Gastrocnemius medialis (tissue), 4 donors: ENCODE results near the gene AURKAIP1. TPM values are rescaled to one million over a fixed set of nuclear protein-coding genes. Genes with fewer than 3 reads are reported as not detected.
A peak's percentile ranks its signal among the peaks of the same experiment; 100 is the strongest.
"Not testable (repeated sequence)": the region's sequence is repeated elsewhere in the genome, so short reads cannot be mapped to it uniquely, and the experiment has no call there.

Experiments used
- ATAC-seq, 2 donors: fragments of 150-250 bp; one replicate each; pipeline ENCODE4 v1.9.1; 2016
- DNase-seq, 2 donors: peaks; one replicate each; pipeline ENCODE4 v3.0.0-alpha.2; 2019
- H3K27ac ChIP-seq, 4 donors: fragments of 200-600 bp; sonication (generic); 1 replicate in 1 of 4; 2 replicates in 3 of 4; pipeline ENCODE4 v1.5.1; 2016 to 2018; ENCODE audit warnings: mild to moderate bottlenecking in 2 of 4, moderate library complexity in 1 of 4
- H3K27me3 ChIP-seq, 3 donors: fragments of 200-600 bp; sonication (generic) in 2 of 3; 1 replicate in 1 of 3; 2 replicates in 2 of 3; pipeline versions ENCODE4 v1.5.1 to v1.6.0; 2016 to 2019; ENCODE audit warnings: mild to moderate bottlenecking in 1 of 3, moderate library complexity in 1 of 3
- H3K36me3 ChIP-seq, 2 donors: fragments of 200-600 bp; sonication (generic) in 1 of 2; one replicate each; pipeline ENCODE4 v1.5.1; 2017 to 2018
- H3K4me1 ChIP-seq, 2 donors: fragments of 200-600 bp; sonication (generic) in 1 of 2; one replicate each; pipeline ENCODE4 v1.5.1; 2016 to 2017; ENCODE audit warnings: mild to moderate bottlenecking in 2 of 2
- H3K4me3 ChIP-seq, 4 donors: fragments of 200-600 bp; sonication (generic) in 3 of 4; 1 replicate in 1 of 4; 2 replicates in 3 of 4; pipeline ENCODE4 v1.5.1; 2016 to 2019; ENCODE audit warnings: mild to moderate bottlenecking in 2 of 4
- H3K9me3 ChIP-seq, 3 donors: fragments of 200-600 bp; sonication (generic) in 2 of 3; 1 replicate in 1 of 3; 2 replicates in 2 of 3; pipeline ENCODE4 v1.5.1; 2016 to 2019
- POLR2A ChIP-seq, 2 donors: fragments of 450-650 bp; IDR thresholded peaks; one replicate each; pipeline ENCODE4 v1.6.1; 2017; ENCODE audit warnings: antibody characterized with exemption in 2 of 2, mild to moderate bottlenecking in 2 of 2, moderate library complexity in 2 of 2
- in situ Hi-C, 4 donors: fragments of 200-750 bp; cut with MboI; loops; one replicate each; pipeline versions ENCODE4 v1.15.0 to v1.8.0; 2017; ENCODE audit warnings: low sequenced_read_pairs in 4 of 4
- intact Hi-C: fragments of 100-400 bp; cut with DNase I; formaldehyde crosslinking; loops from one replicate; pipeline ENCODE4 v1.15.1; 2023; ENCODE audit warnings: low total_unique reads
- total RNA-seq, 4 donors: library from RNA; depleted of rRNA; stranded (reverse); fragments of >200 nt; gene quantifications; one replicate each; pipeline versions ENCODE4 v1.1.0 to v1.2.3, GENCODE V29; 2016
- TF ChIP-seq, protein P1 (sequence below), 5 experiments: fragments of 450-650 bp in 3 of 5; fragments of 200-600 bp in 2 of 5; sonication (generic) in 2 of 5; IDR thresholded peaks in 4 of 5; conservative IDR thresholded peaks in 1 of 5; 1 replicate in 4 of 5; 2 replicates in 1 of 5; pipeline ENCODE4 v1.5.1; 2016 to 2019; ENCODE audit warnings: antibody characterized with exemption in 5 of 5, mild to moderate bottlenecking in 3 of 5, moderate library complexity in 3 of 5

AURKAIP1 gene
- total RNA-seq, 4 donors from 2014 or later: 165 to 450 (median 234) TPM

DNA sequence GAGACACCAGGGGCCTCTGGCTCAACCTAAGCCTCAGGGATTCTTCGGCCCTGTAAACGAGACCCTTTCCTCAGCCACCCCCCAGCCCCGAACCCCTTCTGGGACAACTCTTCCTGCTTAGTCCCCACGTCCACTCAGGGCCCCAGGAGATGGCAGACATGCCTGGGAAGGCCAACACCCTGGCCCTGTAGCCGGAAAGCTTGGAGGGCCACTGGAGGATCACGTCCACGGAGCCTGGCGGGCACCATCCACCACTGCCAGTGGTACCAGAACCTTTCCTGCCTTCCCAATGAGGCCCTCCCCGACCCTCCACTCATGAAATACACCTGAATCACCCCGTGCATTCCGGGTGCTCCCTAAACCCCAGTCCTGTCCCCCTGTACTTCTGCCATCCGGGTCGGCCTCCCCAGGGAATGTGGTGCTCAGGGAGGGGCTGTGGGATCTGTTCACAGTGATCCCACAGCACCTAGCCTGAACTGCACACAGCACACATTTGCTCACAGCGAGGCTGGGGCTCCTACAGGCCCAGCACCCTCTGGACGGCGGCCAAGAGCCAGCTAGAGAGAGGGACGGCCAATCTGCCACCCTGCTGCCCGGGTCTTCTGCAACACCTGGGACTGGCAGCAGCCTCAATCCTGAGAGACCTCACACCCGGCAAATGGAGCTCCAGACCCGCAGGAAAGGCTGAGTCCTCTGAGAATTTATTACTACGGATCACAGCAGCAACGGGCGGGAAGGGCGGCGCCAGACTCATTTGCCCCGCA is 1.8 kb downstream of the AURKAIP1 start:
- no peaks in the 10 kb centered on the region for H3K27me3 ChIP-seq
- DNase-seq: no peak
- ATAC-seq: no peak
- no peak for TF ChIP-seq POLR2A (IDR thresholded peaks at IDR 0.05)
- TF ChIP-seq, protein P1, sequence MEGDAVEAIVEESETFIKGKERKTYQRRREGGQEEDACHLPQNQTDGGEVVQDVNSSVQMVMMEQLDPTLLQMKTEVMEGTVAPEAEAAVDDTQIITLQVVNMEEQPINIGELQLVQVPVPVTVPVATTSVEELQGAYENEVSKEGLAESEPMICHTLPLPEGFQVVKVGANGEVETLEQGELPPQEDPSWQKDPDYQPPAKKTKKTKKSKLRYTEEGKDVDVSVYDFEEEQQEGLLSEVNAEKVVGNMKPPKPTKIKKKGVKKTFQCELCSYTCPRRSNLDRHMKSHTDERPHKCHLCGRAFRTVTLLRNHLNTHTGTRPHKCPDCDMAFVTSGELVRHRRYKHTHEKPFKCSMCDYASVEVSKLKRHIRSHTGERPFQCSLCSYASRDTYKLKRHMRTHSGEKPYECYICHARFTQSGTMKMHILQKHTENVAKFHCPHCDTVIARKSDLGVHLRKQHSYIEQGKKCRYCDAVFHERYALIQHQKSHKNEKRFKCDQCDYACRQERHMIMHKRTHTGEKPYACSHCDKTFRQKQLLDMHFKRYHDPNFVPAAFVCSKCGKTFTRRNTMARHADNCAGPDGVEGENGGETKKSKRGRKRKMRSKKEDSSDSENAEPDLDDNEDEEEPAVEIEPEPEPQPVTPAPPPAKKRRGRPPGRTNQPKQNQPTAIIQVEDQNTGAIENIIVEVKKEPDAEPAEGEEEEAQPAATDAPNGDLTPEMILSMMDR (IDR thresholded peaks at IDR 0.05 in 4 of 5, conservative IDR thresholded peaks at IDR 0.05 in 1 of 5): no peak
- H3K9me3 ChIP-seq: no peaks in the 10 kb centered on the region
- intact Hi-C loops (loop anchor here (10.0 kb wide), 1 partner anchor 132 kb away; no protein-coding TSS in a partner anchor), in situ Hi-C loops (no loop called here)
- H3K4me3 ChIP-seq: peak overlapping the region in 1 of 4 donors; percentile 95
- peaks cover 28 to 38% of the 10 kb centered on the region in 2 donors for H3K4me1 ChIP-seq
- H3K36me3 ChIP-seq: peaks cover 0 to 11% of the 10 kb centered on the region in 2 donors
- H3K27ac ChIP-seq: peak overlapping the region in 1 of 4 donors; percentile 96

DNA sequence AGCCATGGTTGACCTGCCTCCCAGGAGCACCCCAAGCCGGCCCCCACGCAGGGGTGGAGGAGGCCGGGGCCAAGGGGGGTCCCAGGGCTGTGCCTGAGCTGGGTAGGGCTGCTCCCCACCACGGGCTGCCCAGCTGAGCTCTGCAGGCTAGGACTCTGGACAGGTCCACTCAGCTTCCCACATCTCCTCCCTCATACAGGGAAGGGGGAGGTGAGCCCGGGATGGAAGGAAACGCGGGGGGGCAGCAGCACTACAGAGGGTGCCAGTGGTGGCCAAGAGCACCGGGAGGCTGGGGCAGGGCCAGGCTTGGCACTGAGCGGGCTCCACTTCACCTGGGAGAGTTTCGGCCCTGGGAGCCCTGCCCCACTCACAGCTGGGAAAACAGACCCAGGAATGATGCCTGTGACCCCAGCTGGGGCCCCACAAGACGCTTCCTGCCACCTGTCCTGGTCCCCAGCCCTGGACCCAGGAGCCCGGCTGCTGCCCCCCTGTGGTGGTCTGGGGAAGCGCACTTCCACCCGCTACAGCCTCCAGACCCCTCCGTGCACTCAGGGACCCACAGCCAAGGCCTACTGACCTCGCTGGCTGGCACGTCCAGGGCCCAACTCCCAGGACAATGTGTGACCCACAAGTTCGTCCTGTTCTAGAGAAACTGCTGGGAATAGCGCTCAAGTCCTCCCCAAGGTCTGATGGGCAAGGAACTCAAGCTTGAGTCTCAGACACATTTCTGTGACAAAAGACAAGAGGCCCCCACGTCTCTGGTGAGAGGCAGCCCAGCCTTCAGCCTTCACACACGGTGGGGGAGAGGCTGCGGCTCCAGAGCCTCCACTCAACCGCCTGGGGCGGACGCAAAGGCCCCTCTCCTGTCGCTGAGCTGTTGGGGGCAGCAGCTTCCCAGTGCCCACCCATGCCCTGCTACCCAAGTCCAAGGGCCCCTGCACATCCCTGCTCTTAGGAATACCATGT is 3.0 kb downstream of the AURKAIP1 start:
- Histone ChIP-seq H3K4me1 (peaks cover 28 to 38% of the 10 kb centered on the region in 2 donors), H3K36me3 (peaks cover 0 to 11% of the 10 kb centered on the region in 2 donors), H3K27ac (peak overlapping the region; percentile 5 to 51 (median 38)), H3K9me3 (no peaks in the 10 kb centered on the region), H3K4me3 (no peak overlapping the region), H3K27me3 (no peaks in the 10 kb centered on the region)
- TF ChIP-seq POLR2A (IDR thresholded peaks at IDR 0.05): no peak
- TF ChIP-seq, protein P1 (IDR thresholded peaks at IDR 0.05 in 4 of 5, conservative IDR thresholded peaks at IDR 0.05 in 1 of 5): peak; percentile 89 to 97 (median 94)
- ATAC-seq (peak in 1 of 2 donors; percentile 17), DNase-seq (peak in 1 of 2 donors; percentile 63)
- intact Hi-C loops (loop anchor here (1.0 to 10.0 kb wide), 2 partner anchors 18 to 133 kb away; no protein-coding TSS in a partner anchor), in situ Hi-C loops (no loop called here)

DNA sequence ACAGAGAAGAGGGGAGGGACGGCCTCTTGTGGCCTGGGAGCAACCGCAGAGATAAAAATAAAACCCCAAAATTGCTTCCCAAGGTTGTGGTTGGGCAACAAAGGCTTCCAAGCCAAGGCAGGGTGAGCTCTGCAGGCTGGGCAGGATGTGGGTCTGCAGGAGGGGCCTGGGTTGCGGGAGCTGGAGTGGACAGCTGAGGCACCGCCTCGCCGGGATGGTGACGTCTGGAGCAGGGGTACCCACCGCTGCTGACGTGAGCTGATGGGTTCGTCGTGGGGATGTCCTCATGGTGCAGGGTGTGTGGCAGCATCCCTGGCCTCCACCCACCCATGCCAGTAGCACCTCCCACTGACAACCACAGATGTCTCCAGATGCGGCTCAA is 3.7 kb downstream of the AURKAIP1 start:
- no peaks in the 10 kb centered on the region for H3K27me3 ChIP-seq
- H3K9me3 ChIP-seq: no peaks in the 10 kb centered on the region
- peaks cover 0 to 11% of the 10 kb centered on the region in 2 donors for H3K36me3 ChIP-seq
- no peak for TF ChIP-seq POLR2A (IDR thresholded peaks at IDR 0.05)
- TF ChIP-seq, protein P1 (IDR thresholded peaks at IDR 0.05 in 4 of 5, conservative IDR thresholded peaks at IDR 0.05 in 1 of 5): no peak
- peaks cover 28 to 37% of the 10 kb centered on the region in 2 donors for H3K4me1 ChIP-seq
- in situ Hi-C loops (no loop called here), intact Hi-C loops (loop anchor here (10.0 kb wide), 1 partner anchor 133 kb away; no protein-coding TSS in a partner anchor)
- no peak overlapping the region for H3K4me3 ChIP-seq
- ATAC-seq (no peak), DNase-seq (no peak)
- H3K27ac ChIP-seq: no peak overlapping the region

DNA sequence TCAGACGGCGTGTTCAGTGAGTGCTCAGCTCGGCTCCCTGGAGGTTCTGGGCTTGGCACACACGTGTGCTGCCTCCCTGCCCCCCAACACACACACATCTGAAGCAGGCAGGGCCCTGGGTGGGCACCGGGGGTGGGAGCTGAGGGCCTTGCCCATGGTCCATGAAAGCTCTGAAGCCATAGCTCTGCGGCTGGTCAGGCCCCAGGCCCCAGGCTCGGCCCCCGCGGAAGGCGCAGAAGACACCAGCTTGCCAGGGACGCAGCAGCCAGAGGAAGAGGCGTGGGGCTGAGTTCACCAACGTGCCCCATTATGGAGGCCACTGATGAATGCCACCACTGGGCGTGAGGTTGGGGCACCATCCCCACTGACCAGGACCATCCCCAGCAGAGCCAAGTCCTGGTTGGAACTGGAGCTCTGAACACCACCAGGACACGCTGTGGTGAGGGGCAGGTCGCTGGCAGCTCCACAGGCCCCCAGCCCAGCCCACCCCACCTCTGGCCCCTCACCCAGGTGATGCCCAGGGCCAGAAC is 4.2 kb downstream of the AURKAIP1 start:
- intact Hi-C loops: loop anchor here (10.0 kb wide), 1 partner anchor 134 kb away; no protein-coding TSS in a partner anchor
- TF ChIP-seq, protein P1 (IDR thresholded peaks at IDR 0.05 in 4 of 5, conservative IDR thresholded peaks at IDR 0.05 in 1 of 5): no peak
- no peak for TF ChIP-seq POLR2A (IDR thresholded peaks at IDR 0.05)
- in situ Hi-C loops: no loop called here
- Histone ChIP-seq H3K27me3 (no peaks in the 10 kb centered on the region), H3K36me3 (peaks cover 0 to 11% of the 10 kb centered on the region in 2 donors), H3K9me3 (no peaks in the 10 kb centered on the region), H3K4me1 (peaks cover 26 to 31% of the 10 kb centered on the region in 2 donors), H3K4me3 (no peak overlapping the region), H3K27ac (no peak overlapping the region)
- no peak for ATAC-seq
- DNase-seq: no peak

DNA sequence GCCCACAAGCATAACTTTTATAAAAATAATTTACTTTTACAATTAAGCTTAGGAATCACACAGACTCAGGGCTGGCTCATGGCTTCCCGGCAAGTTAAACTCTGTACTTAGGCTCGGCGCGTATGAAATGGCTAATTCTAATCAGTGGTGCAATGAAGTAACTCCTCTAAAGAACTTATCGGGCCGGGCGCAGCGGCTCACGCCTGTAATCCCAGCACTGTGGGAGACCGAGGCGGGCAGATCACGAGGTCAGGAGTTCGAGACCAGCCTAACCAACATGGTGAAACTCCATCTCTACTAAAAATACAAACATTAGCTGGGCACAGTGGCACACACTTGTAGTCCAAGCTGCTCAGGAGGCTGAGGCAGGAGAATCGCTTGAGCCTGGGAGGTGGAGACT is 4.9 kb downstream of the AURKAIP1 start:
- intact Hi-C loops: loop anchor here (10.0 kb wide), 1 partner anchor 135 kb away; no protein-coding TSS in a partner anchor
- in situ Hi-C loops: not testable (repeated sequence)

More for the DNA sequence above, 4.9 kb downstream of the AURKAIP1 start:
- not testable (repeated sequence) for H3K27ac ChIP-seq, H3K9me3 ChIP-seq, H3K4me3 ChIP-seq, ATAC-seq, DNase-seq, H3K27me3 ChIP-seq
- H3K4me1 ChIP-seq: peaks cover 23 to 29% of the 10 kb centered on the region in 2 donors
- peaks cover 0 to 11% of the 10 kb centered on the region in 2 donors for H3K36me3 ChIP-seq
